Measurements from ENCODE around the gene TTC28. TPM values are rescaled to one million over a fixed set of nuclear protein-coding genes. Genes with fewer than 3 reads are reported as not detected.

The TTC28 gene
- total RNA-seq, 4 donors from 2014 or later, result 35.6 to 42.6 (median 36.9) TPM

GRCh38 chr22:28484662-28485061 is 195.0 kb downstream of the TTC28 start:
- 96% methylated on average over 1 of the region's 1 CpG for WGBS

GRCh38 chr22:28481725-28482124 is 197.9 kb downstream of the TTC28 start:
- no peaks in the 10 kb centered on the region for H3K9me3 ChIP-seq
- DNase-seq (ENCODE audit: extremely low spot score), result no peak
- intact Hi-C loops (cut with DNase I), result no loop called here
- TF ChIP-seq POLR2A (IDR thresholded peaks at IDR 0.05; ENCODE audit: low read depth) (no peak), POLR2AphosphoS5 (IDR thresholded peaks at IDR 0.05) (no peak), CTCF (IDR thresholded peaks at IDR 0.05) (no peak)
- H3K4me1 ChIP-seq, result peaks cover 0 to 14% (median 11%) of the 10 kb centered on the region in 4 donors
- no peak overlapping the region for H3K27ac ChIP-seq (replicated peaks in 1 of 4)
- WGBS, result 53% methylated on average over 2 of the region's 2 CpGs
- H3K4me3 ChIP-seq, result no peak overlapping the region
- no peaks in the 10 kb centered on the region for H3K36me3 ChIP-seq
- H3K27me3 ChIP-seq, result no peaks in the 10 kb centered on the region

More at GRCh38 chr22:28484662-28485061, 195.0 kb downstream of the TTC28 start:
- no peak for TF ChIP-seq CTCF (IDR thresholded peaks at IDR 0.05)
- no peak for TF ChIP-seq POLR2A (IDR thresholded peaks at IDR 0.05; ENCODE audit: low read depth)
- TF ChIP-seq POLR2AphosphoS5 (IDR thresholded peaks at IDR 0.05), result no peak
- TF ChIP-seq EP300 (IDR thresholded peaks at IDR 0.05), result no peak
- Histone ChIP-seq H3K4me1 (peaks cover 0 to 14% (median 11%) of the 10 kb centered on the region in 4 donors), H3K9me3 (no peaks in the 10 kb centered on the region), H3K27ac (replicated peaks in 1 of 4) (no peak overlapping the region), H3K36me3 (no peaks in the 10 kb centered on the region), H3K4me3 (no peak overlapping the region), H3K27me3 (no peaks in the 10 kb centered on the region)
- intact Hi-C loops (cut with DNase I), result no loop called here
- no peak for DNase-seq (ENCODE audit: extremely low spot score)

- Histone ChIP-seq H3K36me3 (no peaks in the 10 kb centered on the region), H3K9me3 (no peaks in the 10 kb centered on the region), H3K27ac (replicated peaks in 1 of 4) (no peak overlapping the region), H3K4me1 (peaks cover 0 to 14% (median 11%) of the 10 kb centered on the region in 4 donors), H3K27me3 (no peaks in the 10 kb centered on the region), H3K4me3 (no peak overlapping the region)
- no peak for DNase-seq (ENCODE audit: extremely low spot score)
- TF ChIP-seq EP300 (IDR thresholded peaks at IDR 0.05), result no peak
- no peak for TF ChIP-seq POLR2AphosphoS5 (IDR thresholded peaks at IDR 0.05)
- TF ChIP-seq POLR2A (IDR thresholded peaks at IDR 0.05; ENCODE audit: low read depth), result no peak
- TF ChIP-seq CTCF (IDR thresholded peaks at IDR 0.05), result no peak
- intact Hi-C loops (cut with DNase I), result no loop called here
- WGBS, result 46% methylated on average over 3 of the region's 3 CpGs
These were observed 199.5 kb downstream of the TTC28 start for GRCh38 chr22:28480000-28480715.

GRCh38 chr22:28478564-28478963 is 201.1 kb downstream of the TTC28 start:
- no peak for TF ChIP-seq POLR2AphosphoS5 (IDR thresholded peaks at IDR 0.05)
- TF ChIP-seq EP300 (IDR thresholded peaks at IDR 0.05), result no peak
- no peak for TF ChIP-seq POLR2A (IDR thresholded peaks at IDR 0.05; ENCODE audit: low read depth)
- no peak for TF ChIP-seq CTCF (IDR thresholded peaks at IDR 0.05)

GRCh38 chr22:28477556-28477955 is 202.1 kb downstream of the TTC28 start:
- no peak overlapping the region for H3K27ac ChIP-seq (replicated peaks in 1 of 4)
- no peaks in the 10 kb centered on the region for H3K36me3 ChIP-seq
- intact Hi-C loops (cut with DNase I), result no loop called here
- peaks cover 0 to 14% (median 11%) of the 10 kb centered on the region in 4 donors for H3K4me1 ChIP-seq
- H3K9me3 ChIP-seq, result no peaks in the 10 kb centered on the region
- DNase-seq (ENCODE audit: extremely low spot score), result no peak
- WGBS, result 95% methylated on average over 1 of the region's 1 CpG
- no peak for TF ChIP-seq POLR2A (IDR thresholded peaks at IDR 0.05; ENCODE audit: low read depth)
- TF ChIP-seq EP300 (IDR thresholded peaks at IDR 0.05), result no peak
- no peak for TF ChIP-seq CTCF (IDR thresholded peaks at IDR 0.05)
- no peak for TF ChIP-seq POLR2AphosphoS5 (IDR thresholded peaks at IDR 0.05)
- no peaks in the 10 kb centered on the region for H3K27me3 ChIP-seq
- no peak overlapping the region for H3K4me3 ChIP-seq

More at GRCh38 chr22:28478564-28478963, 201.1 kb downstream of the TTC28 start:
- no peak overlapping the region for H3K27ac ChIP-seq (replicated peaks in 1 of 4)
- H3K27me3 ChIP-seq, result no peaks in the 10 kb centered on the region
- H3K9me3 ChIP-seq, result no peaks in the 10 kb centered on the region
- H3K36me3 ChIP-seq, result no peaks in the 10 kb centered on the region
- no peak overlapping the region for H3K4me3 ChIP-seq
- no peak for DNase-seq (ENCODE audit: extremely low spot score)
- intact Hi-C loops (cut with DNase I), result no loop called here
- H3K4me1 ChIP-seq, result peaks cover 0 to 14% (median 11%) of the 10 kb centered on the region in 4 donors

All from esophagus muscularis mucosa (tissue), 4 donors.